ENCODE measurements around the gene CATSPERE. TPM values are rescaled to one million over a fixed set of nuclear protein-coding genes. Genes with fewer than 3 reads are reported as not detected.

The CATSPERE gene
- total and polyA plus RNA-seq, 2 donors (not counting 3 experiments of a cell fraction or from before 2014, with no cell fraction given): 0.61 to 1.9 TPM

- no peak for DNase-seq (ENCODE audit: low read depth, low spot score)
- Histone ChIP-seq H3K79me2 (ENCODE audit: control insufficient read depth, insufficient read depth, low read length) (no peaks in the 10 kb centered on the region), H3K4me1 (ENCODE audit: control insufficient read depth, extremely low read depth, insufficient read depth, low read length) (peaks cover 2% of the 10 kb centered on the region), H3K4me2 (ENCODE audit: insufficient read depth, low read length) (no peak overlapping the region), H3K9me3 (replicated peaks; ENCODE audit: control insufficient read depth, insufficient read depth, low read length) (no peaks in the 10 kb centered on the region), H3K9ac (replicated peaks; ENCODE audit: extremely low read depth, insufficient read depth, low read length) (no peak overlapping the region), H3K4me3 (replicated peaks in 1 of 3; ENCODE audit: insufficient read depth in 1 of 3, low read depth in 1 of 3, low read length in 3 of 3) (no peak overlapping the region), H4K20me1 (replicated peaks; ENCODE audit: control insufficient read depth, extremely low read depth, insufficient read depth, low read length) (no peaks in the 10 kb centered on the region), H3K27ac (ENCODE audit: insufficient read depth, low read depth, low read length) (no peak overlapping the region), H3K9me1 (replicated peaks; ENCODE audit: control insufficient read depth, extremely low read depth, insufficient read depth, low read length) (no peaks in the 10 kb centered on the region), H3K27me3 (ENCODE audit: control insufficient read depth in 2 of 2, insufficient read depth in 2 of 2, low read length in 2 of 2) (peaks cover 0 to 2% of the 10 kb centered on the region in 2 experiments), H2AFZ (ENCODE audit: low read depth, low read length) (no peak overlapping the region), H3K36me3 (ENCODE audit: control insufficient read depth in 2 of 2, extremely low read depth in 1 of 2, insufficient read depth in 2 of 2, low read length in 2 of 2) (no peaks in the 10 kb centered on the region)
- ChIA-PET POLR2A (no interaction called here), CTCF (interaction anchor here (2.8 to 5.3 kb wide), 4 partner anchors 48 to 437 kb away, joined by 15 to 295 read pairs (median 32); no protein-coding TSS in a partner anchor)
- dilution Hi-C loops (cut with MboI; ENCODE audit: extremely low pct_ligation_motif_present, low sequenced_read_pairs): no loop called here
- no TSS peak for BruUV-seq (replicated peaks)
- intact Hi-C loops (cut with micrococcal nuclease): no loop called here
- TF ChIP-seq EZH2 (IDR thresholded peaks at IDR 0.05; ENCODE audit: borderline replicate concordance, low read depth, low read length, severe bottlenecking) (no peak), CTCF (IDR thresholded peaks at IDR 0.05; ENCODE audit: extremely low read depth in 1 of 2, insufficient read depth in 1 of 2, low read depth in 1 of 2, low read length in 2 of 2) (no peak), MAX (IDR thresholded peaks at IDR 0.05; ENCODE audit: insufficient read depth, insufficient read length) (no peak), GATA2 (IDR thresholded peaks at IDR 0.05; ENCODE audit: insufficient read depth, insufficient read length, low read depth, low read length) (no peak), POLR2A (IDR thresholded peaks at IDR 0.05; ENCODE audit: low read depth, low read length) (no peak), POLR2AphosphoS5 (IDR thresholded peaks at IDR 0.05; ENCODE audit: insufficient read depth, low read depth, low read length) (no peak), MYC (IDR thresholded peaks at IDR 0.05; ENCODE audit: low read depth, low read length) (no peak), JUN (IDR thresholded peaks at IDR 0.05; ENCODE audit: borderline replicate concordance, insufficient read depth, insufficient read length, low read depth) (no peak), FOS (IDR thresholded peaks at IDR 0.05; ENCODE audit: borderline replicate concordance, insufficient read depth, low read length) (no peak)
- no peak for FAIRE-seq
These were observed 144.8 kb downstream of the CATSPERE start for GRCh38 chr1:244605835-244606370.

Measured in endothelial cell of umbilical vein (primary cell).